ENCODE results near the gene SPECC1.

GRCh38 chr17:20278805-20279204, 269.6 kb downstream of the SPECC1 start:
- no peak for TF ChIP-seq YY1 (IDR thresholded peaks at IDR 0.05; ENCODE audit: insufficient read depth, insufficient read length)
- no peak for TF ChIP-seq ZNF274 (IDR thresholded peaks at IDR 0.05; ENCODE audit: low read depth, low read length)
- TF ChIP-seq SUZ12 (IDR thresholded peaks at IDR 0.05; ENCODE audit: extremely low read depth, insufficient read depth, insufficient read length), result no peak

Data from NT2/D1 (cell line).